DMS79 treated with DMSO at 0.1 percent for 48 hours (cell line): ENCODE results near the gene GIGYF1.
A peak's percentile ranks its signal among the peaks of the same experiment; 100 is the strongest.

Source experiments
- DNase-seq: peaks from one replicate; lab custom pipeline; 2025; lab: John Stamatoyannopoulos, UW

GIGYF1 gene

DNA sequence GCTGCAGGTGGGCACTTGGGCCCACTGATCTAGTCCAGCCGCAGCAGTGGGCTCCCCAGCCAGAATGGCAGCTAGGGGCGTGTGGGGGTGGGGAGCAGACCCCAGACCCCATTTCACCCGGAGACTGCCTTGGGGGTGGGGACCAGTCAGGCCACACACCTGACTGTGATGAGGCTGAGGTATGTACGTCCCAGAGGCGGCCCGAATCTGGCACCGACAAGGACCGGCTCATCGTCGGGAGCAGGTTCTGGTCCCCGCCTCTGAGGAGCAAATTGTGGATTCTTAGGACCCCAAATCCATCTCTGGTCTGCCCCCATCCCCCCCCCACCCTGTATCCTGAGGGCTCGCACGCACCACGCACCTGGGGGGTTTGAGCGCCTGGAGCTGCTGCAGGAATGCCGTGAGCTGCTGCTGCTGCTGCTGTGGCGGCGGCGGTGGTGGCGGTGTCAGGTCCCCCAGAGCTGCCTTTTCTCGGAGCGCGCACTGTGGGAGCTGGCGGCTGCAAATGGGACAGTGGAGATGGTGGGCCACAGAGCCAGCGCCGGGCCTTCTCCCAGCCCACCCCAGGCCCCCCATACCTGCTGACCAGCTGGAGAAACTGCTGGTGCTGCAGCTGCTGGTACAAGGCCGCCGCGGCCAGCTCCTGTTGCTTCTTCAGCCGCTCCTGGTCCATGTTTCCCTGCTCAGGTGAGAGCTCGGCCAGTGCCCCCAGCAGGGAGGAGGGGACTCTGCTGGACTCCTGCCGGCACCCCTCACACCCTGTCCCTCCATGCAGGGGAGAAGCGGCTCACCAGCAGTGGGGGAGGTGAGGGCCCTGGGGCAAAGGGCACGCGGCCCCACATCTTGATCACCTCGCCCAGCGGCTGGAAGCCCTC, 10.2 kb downstream of the GIGYF1 start:
- DNase-seq, result no peak

- no peak for DNase-seq
Observed at GRCh38 chr7:100682991-100683658, 10.9 kb downstream of the GIGYF1 start.

DNA sequence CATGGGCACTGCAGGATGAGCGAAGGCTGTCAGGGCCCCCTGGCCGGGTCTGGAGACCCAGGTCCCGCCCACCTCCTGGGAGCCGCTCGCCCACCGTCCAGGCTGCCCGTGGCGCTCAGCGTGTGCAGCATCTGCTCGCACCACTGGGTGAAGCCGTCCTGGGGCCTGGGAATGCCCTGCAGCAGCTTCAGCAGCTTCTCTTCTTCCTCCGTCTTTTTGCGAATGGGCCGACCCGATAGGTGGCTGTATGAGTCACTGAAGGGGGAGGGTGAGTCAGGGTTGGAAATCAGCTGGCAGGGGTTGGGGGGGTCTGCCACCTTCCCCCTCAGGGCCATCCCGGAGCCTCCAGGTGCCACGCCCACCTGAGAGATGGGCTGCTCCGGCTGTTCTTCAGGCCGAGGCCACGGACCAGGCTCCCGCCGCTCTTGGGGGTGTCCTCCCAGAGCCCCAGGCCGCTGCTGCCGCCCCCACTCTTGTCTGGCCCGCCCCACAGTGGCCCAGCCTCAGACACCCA, 11.8 kb downstream of the GIGYF1 start:
- no peak for DNase-seq

GRCh38 chr7:100681491-100682227, 12.4 kb downstream of the GIGYF1 start:
- no peak for DNase-seq

- no peak for DNase-seq
Observed at GRCh38 chr7:100680576-100681271, 13.3 kb downstream of the GIGYF1 start.

- DNase-seq, result no peak
Observed at GRCh38 chr7:100679927-100680575, 14.0 kb downstream of the GIGYF1 start.

DNA sequence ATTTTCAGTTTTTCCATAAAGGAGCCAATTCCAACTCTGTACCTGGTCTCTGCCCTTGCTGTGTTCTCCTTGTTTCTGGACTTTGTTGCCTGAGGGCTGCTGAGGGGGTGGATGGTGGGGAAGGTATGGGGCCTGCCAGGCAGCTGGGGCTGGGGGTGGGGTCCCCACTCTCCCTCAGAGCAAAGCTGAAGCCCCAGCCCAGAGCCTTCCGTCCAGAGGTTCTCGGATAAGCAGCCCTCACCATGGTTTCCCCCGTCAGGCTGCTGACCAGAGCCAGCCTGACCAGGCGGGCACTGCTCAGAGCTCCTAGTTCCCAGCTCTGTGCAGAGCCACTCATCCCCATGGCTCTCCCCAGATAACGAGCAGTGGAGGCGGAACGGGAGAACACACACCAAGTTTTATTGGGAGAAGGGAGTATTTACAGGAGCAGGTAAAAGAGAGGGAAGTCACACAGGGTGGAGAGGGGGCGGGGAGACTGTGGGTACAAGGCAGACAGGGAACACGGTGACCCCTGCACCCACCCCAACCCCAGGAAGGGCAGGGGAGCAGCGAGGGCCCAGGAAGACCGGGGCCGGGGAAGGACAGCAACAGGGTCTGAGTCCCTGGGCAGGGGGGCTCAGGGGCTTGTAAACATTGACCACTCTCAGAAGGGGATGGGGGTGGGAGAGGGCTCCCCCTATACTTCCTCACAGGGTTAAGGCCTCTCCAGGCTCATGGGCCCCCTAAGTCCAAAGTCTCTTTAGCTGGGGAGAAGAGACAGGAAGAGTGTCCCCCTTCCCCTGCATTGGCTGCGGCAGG, 14.7 kb downstream of the GIGYF1 start:
- no peak for DNase-seq

GRCh38 chr7:100678291-100678984, 15.6 kb downstream of the GIGYF1 start:
- no peak for DNase-seq

- no peak for DNase-seq
Observed at GRCh38 chr7:100677308-100678267, 16.5 kb downstream of the GIGYF1 start.

GRCh38 chr7:100676501-100677306, 17.3 kb downstream of the GIGYF1 start:
- no peak for DNase-seq

DNA sequence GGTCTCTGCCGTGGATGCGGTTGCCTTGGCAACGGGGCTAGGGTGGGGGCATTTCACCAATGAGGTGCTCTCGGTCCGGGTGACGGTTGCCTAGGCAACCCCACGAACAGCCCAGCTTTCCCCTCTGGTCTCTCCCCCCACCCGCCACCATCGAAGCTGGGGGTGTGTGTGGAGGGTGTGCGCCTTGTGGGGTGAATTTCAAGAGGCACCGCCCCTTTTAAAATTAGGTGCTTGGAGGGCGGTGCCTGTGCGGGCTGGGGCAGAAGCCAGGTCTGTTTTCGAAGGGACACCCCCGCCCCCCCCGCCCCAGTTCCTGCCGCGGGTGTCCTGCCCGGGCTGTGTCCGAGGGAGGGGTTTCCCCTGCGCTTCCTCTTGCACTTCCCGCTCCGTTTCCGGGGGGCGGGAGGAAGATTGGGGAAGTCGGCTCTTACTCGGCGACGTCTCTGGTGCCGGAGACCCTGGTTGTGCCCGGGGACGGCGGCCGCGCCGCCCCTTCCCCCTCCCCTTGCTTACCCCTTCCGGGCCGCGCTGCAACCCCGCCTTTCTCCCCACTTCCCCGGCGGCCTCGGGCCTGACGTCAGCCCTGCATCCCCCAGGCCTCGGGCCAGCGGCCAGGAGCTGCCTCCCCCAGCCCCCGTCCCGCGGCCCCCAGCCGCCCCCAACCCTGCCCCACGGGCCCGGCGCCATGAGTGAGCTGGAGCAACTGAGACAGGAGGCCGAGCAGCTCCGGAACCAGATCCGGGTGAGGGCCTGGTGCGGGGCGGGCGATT, 18.3 kb downstream of the GIGYF1 start:
- peak; percentile 8 for DNase-seq

- DNase-seq, result no peak
Observed at GRCh38 chr7:100675105-100675451, 19.0 kb downstream of the GIGYF1 start.

GRCh38 chr7:100674411-100675104, 19.5 kb downstream of the GIGYF1 start:
- DNase-seq, result no peak

- DNase-seq, result no peak
Observed at GRCh38 chr7:100673942-100674410, 20.1 kb downstream of the GIGYF1 start.

DNA sequence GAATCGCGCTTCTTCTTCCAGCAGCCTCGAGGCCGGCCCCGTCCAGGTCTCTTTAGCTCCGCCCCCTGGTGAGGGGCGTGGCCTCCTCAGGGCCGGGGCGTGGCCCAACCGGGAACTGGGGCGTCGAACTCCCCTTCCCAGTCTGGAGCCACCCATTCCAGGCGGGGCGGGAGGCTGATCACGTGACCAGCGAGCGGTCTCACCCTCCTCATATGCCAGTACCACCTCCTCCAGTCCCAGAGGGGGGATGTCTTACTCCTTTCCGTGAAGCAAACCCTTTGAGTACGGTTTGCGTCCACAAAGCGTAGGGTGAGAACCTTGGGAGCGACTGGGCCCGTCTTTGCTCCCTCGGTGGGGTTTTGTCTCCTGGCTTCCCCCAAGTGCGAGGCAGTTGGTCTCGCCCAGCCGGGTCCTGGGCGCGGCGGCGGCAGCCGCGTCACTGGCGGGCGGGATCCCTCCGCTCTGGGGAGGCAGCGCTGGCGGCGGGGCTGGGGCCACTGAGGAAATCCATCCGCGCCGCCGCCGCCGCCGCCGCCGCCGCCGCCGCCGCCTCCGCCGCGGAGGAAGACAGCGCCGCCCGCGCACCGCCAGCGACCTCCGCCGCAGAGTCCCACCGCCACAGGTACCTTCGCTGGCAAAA, 20.6 kb downstream of the GIGYF1 start, which contains the start of gene GNB2:
Gene GNB2 (plus strand): TSS at position 439 of the 640 bp plus-strand sequence. CDS start 2,526 bp downstream, outside the sequence.
- peak; percentile 91 for DNase-seq
